HEK293 (cell line): ENCODE measurements around the gene SLC9A9.

Source experiments
- CTCF ChIA-PET: fragments of 350-600 bp; formaldehyde crosslinking; extraction: SDS; loops from one replicate; lab custom pipeline; 2021; ENCODE audit warnings: antibody characterized with exemption; lab: Yijun Ruan, JAX
- POLR2A ChIA-PET: fragments of 300-600 bp; formaldehyde crosslinking; extraction: SDS; loops from one replicate; lab custom pipeline; 2020; ENCODE audit warnings: antibody characterized with exemption, inconsistent platforms; lab: Yijun Ruan, JAX
- H3K27ac ChIP-seq: fragments of 200-500 bp; sonication (Bioruptor generic); 2 replicates; pipeline ENCODE4 v1.5.1; 2014; ENCODE audit warnings: low read depth, low read length, control low read depth, inconsistent platforms; ENCODE audit errors: extremely low read depth
- H3K36me3 ChIP-seq, 2 experiments: fragments of 200-500 bp in 1 of 2; sonication (Bioruptor generic) in 1 of 2; 1 replicate in 1 of 2; 2 replicates in 1 of 2; pipeline ENCODE4 v1.5.1; 2014 to 2017; ENCODE audit warnings: inconsistent platforms in 2 of 2, low read length in 2 of 2; ENCODE audit not compliant: control insufficient read depth in 2 of 2, insufficient read depth in 1 of 2
- H3K4me1 ChIP-seq: fragments of 200-500 bp; sonication (Bioruptor generic); 2 replicates; pipeline ENCODE4 v1.5.1; 2014; ENCODE audit warnings: mild to moderate bottlenecking, low read length, inconsistent platforms; ENCODE audit not compliant: control insufficient read depth, insufficient read depth
- H3K4me3 ChIP-seq: 2 replicates; pipeline ENCODE4 v1.5.1; 2011; ENCODE audit warnings: low read depth, mild to moderate bottlenecking, control low read depth, low read length, moderate library complexity
- H3K9me3 ChIP-seq: fragments of 200-500 bp; sonication (Bioruptor generic); 2 replicates; pipeline ENCODE4 v1.5.1; 2014; ENCODE audit warnings: low read depth, low read length, inconsistent platforms; ENCODE audit not compliant: control insufficient read depth, insufficient read depth
- KLF9 ChIP-seq: fragments of 450-650 bp; formaldehyde crosslinking; IDR thresholded peaks from 2 replicates; pipeline ENCODE4 v1.5.1; 2016; ENCODE audit warnings: missing biosample characterization, missing genetic modification characterization, low read depth
- SCRT1 ChIP-seq: fragments of 450-650 bp; formaldehyde crosslinking; IDR thresholded peaks from 2 replicates; pipeline ENCODE4 v1.5.1; 2016; ENCODE audit warnings: missing biosample characterization, missing genetic modification characterization, borderline replicate concordance
- SCRT2 ChIP-seq: fragments of 450-650 bp; formaldehyde crosslinking; IDR thresholded peaks from 2 replicates; pipeline ENCODE4 v1.5.1; 2016; ENCODE audit warnings: missing biosample characterization, missing genetic modification characterization
- ZBTB44 ChIP-seq: fragments of 450-650 bp; IDR thresholded peaks from 2 replicates; pipeline ENCODE4 v1.5.1; 2018; ENCODE audit warnings: missing biosample characterization, mild to moderate bottlenecking, missing genetic modification characterization
- ZBTB48 ChIP-seq: fragments of 450-650 bp; formaldehyde crosslinking; IDR thresholded peaks from 2 replicates; pipeline ENCODE4 v1.5.1; 2016; ENCODE audit warnings: missing biosample characterization, missing genetic modification characterization
- ZNF114 ChIP-seq: fragments of 450-650 bp; formaldehyde crosslinking; IDR thresholded peaks from 2 replicates; pipeline ENCODE4 v1.5.0; 2017; ENCODE audit warnings: missing biosample characterization, missing genetic modification characterization
- ZNF18 ChIP-seq: fragments of 450-650 bp; formaldehyde crosslinking; IDR thresholded peaks from 2 replicates; pipeline ENCODE4 v1.5.1; 2016; ENCODE audit warnings: missing biosample characterization, missing genetic modification characterization
- ZNF266 ChIP-seq: fragments of 450-650 bp; formaldehyde crosslinking; IDR thresholded peaks from 2 replicates; pipeline ENCODE4 v1.5.1; 2016; ENCODE audit warnings: missing biosample characterization, missing genetic modification characterization, low read depth
- ZNF280C ChIP-seq: fragments of 450-650 bp; formaldehyde crosslinking; IDR thresholded peaks from 2 replicates; pipeline ENCODE4 v1.5.1; 2016; ENCODE audit warnings: missing biosample characterization, missing genetic modification characterization
- ZNF37A ChIP-seq: fragments of 450-650 bp; IDR thresholded peaks from 2 replicates; pipeline ENCODE4 v1.5.1; 2018; ENCODE audit warnings: missing biosample characterization, missing genetic modification characterization
- ZNF449 ChIP-seq: fragments of 450-650 bp; formaldehyde crosslinking; IDR thresholded peaks from 2 replicates; pipeline ENCODE4 v1.5.1; 2017; ENCODE audit warnings: missing biosample characterization, mild to moderate bottlenecking, missing genetic modification characterization, moderate library complexity
- ZNF521 ChIP-seq: fragments of 450-650 bp; formaldehyde crosslinking; IDR thresholded peaks from 2 replicates; pipeline ENCODE4 v1.5.1; 2017; ENCODE audit warnings: missing biosample characterization, mild to moderate bottlenecking, missing genetic modification characterization
- ZNF600 ChIP-seq: fragments of 450-650 bp; formaldehyde crosslinking; IDR thresholded peaks from 2 replicates; pipeline ENCODE4 v1.5.1; 2016; ENCODE audit warnings: missing biosample characterization, missing genetic modification characterization
- ZNF623 ChIP-seq: fragments of 450-650 bp; formaldehyde crosslinking; IDR thresholded peaks from 2 replicates; pipeline ENCODE4 v1.5.1; 2016; ENCODE audit warnings: missing biosample characterization, missing genetic modification characterization
- ZNF639 ChIP-seq: fragments of 450-650 bp; formaldehyde crosslinking; IDR thresholded peaks from 2 replicates; pipeline ENCODE4 v1.5.1; 2016; ENCODE audit warnings: missing biosample characterization, missing genetic modification characterization
- ZNF658 ChIP-seq: fragments of 450-650 bp; formaldehyde crosslinking; IDR thresholded peaks from 2 replicates; pipeline ENCODE4; 2016; ENCODE audit warnings: missing biosample characterization, missing genetic modification characterization
- ZNF792 ChIP-seq: fragments of 450-650 bp; formaldehyde crosslinking; IDR thresholded peaks from 2 replicates; pipeline ENCODE4 v1.5.1; 2016; ENCODE audit warnings: missing biosample characterization, missing genetic modification characterization

Gene SLC9A9

GRCh38 chr3:143812481-143812880 lies 35.8 kb downstream of the SLC9A9 start (continued):
- TF ChIP-seq SCRT1 (tag by site-specific recombination) (no peak), ZNF37A (no peak), ZNF266 (tag by site-specific recombination) (no peak)

- TF ChIP-seq ZNF114 (no peak), SCRT2 (no peak), KLF9 (tag by site-specific recombination) (no peak), ZBTB44 (tag by site-specific recombination) (no peak), ZNF658 (tag by site-specific recombination) (no peak), ZNF280C (tag by site-specific recombination) (no peak), ZNF18 (tag by site-specific recombination) (no peak), ZBTB48 (tag by site-specific recombination) (no peak), ZNF449 (tag by site-specific recombination) (no peak), ZNF623 (tag by site-specific recombination) (no peak)
- H3K36me3 ChIP-seq: no peaks in the 10 kb centered on the region
- H3K4me1 ChIP-seq: no peaks in the 10 kb centered on the region
- H3K27ac ChIP-seq: no peak overlapping the region
- ChIA-PET POLR2A (no interaction called here), CTCF (no interaction called here)
- no peak overlapping the region for H3K4me3 ChIP-seq
- no peaks in the 10 kb centered on the region for H3K9me3 ChIP-seq
These were observed 36.7 kb downstream of the SLC9A9 start for GRCh38 chr3:143811602-143812001.

GRCh38 chr3:143810953-143811265 lies 37.4 kb downstream of the SLC9A9 start:
- no peak overlapping the region for H3K4me3 ChIP-seq
- TF ChIP-seq ZNF639: no peak
- TF ChIP-seq ZNF600: no peak
- TF ChIP-seq ZNF521: no peak
- TF ChIP-seq ZNF792 (tag by site-specific recombination): no peak
- TF ChIP-seq, all 188 proteins: peak for 0
- ChIA-PET CTCF (no interaction called here), POLR2A (no interaction called here)
- H3K27ac ChIP-seq: no peak overlapping the region
- no peaks in the 10 kb centered on the region for H3K9me3 ChIP-seq
- no peaks in the 10 kb centered on the region for H3K36me3 ChIP-seq
- H3K4me1 ChIP-seq: no peaks in the 10 kb centered on the region
